Transverse colon (tissue), 4 donors: ENCODE measurements around the gene MGAT4D.

Source experiments
- CTCF ChIP-seq, 5 experiments: fragments of 200-600 bp in 3 of 5; fragments of 450-650 bp in 2 of 5; sonication (generic) in 3 of 5; IDR thresholded peaks; 1 replicate in 2 of 5; 2 replicates in 3 of 5; pipeline ENCODE4 v1.5.1; 2016 to 2017; ENCODE audit warnings: antibody characterized with exemption in 5 of 5, inconsistent platforms in 3 of 5, mild to moderate bottlenecking in 2 of 5, moderate library complexity in 1 of 5
- EP300 ChIP-seq: sonication (generic); formaldehyde crosslinking; IDR thresholded peaks from one replicate; pipeline ENCODE4 v1.6.1; 2017; ENCODE audit warnings: antibody characterized with exemption, low read depth
- POLR2A ChIP-seq: fragments of 450-650 bp; IDR thresholded peaks from one replicate; pipeline ENCODE4 v1.6.1; 2016; ENCODE audit warnings: antibody characterized with exemption, mild to moderate bottlenecking, moderate library complexity
- POLR2AphosphoS5 ChIP-seq, 3 donors: sonication (generic); formaldehyde crosslinking; IDR thresholded peaks; one replicate each; pipeline ENCODE4 v1.6.1; 2016; ENCODE audit warnings: antibody characterized with exemption in 3 of 3

GRCh38 chr4:140463182-140463581, 34.9 kb downstream of the MGAT4D start:
- TF ChIP-seq CTCF (IDR thresholded peaks at IDR 0.05) (no peak), POLR2AphosphoS5 (IDR thresholded peaks at IDR 0.05) (no peak), POLR2A (no peak), EP300 (no peak)
